ENCODE data around the gene EEIG1.

EEIG1 gene

GRCh38 chr9:127974001-127974768 is 6.6 kb downstream of the EEIG1 start:
- no peak for DNase-seq

GRCh38 chr9:127973169-127974000 is 7.4 kb downstream of the EEIG1 start:
- no peak for DNase-seq

- no peak for DNase-seq
Measured at GRCh38 chr9:127972236-127972871, 8.4 kb downstream of the EEIG1 start.

- peak; percentile 45 for DNase-seq
Measured at GRCh38 chr9:127971357-127972235, 9.2 kb downstream of the EEIG1 start.

- DNase-seq, result peak; percentile 48
Measured at GRCh38 chr9:127970401-127971313, 10.1 kb downstream of the EEIG1 start.

GRCh38 chr9:127968700-127969383 is 11.9 kb downstream of the EEIG1 start:
- DNase-seq, result no peak

GRCh38 chr9:127968042-127968441 is 12.7 kb downstream of the EEIG1 start:
- DNase-seq, result no peak

- no peak for DNase-seq
Measured at GRCh38 chr9:127967151-127967809, 13.5 kb downstream of the EEIG1 start.

GRCh38 chr9:127966416-127967150 is 14.2 kb downstream of the EEIG1 start:
- DNase-seq, result no peak

- no peak for DNase-seq
Measured at GRCh38 chr9:127965953-127966352, 14.8 kb downstream of the EEIG1 start.

- DNase-seq, result no peak
Measured at GRCh38 chr9:127963359-127964064, 17.3 kb downstream of the EEIG1 start.

- no peak for DNase-seq
Measured at GRCh38 chr9:127963041-127963358, 17.8 kb downstream of the EEIG1 start.

- DNase-seq, result no peak
Measured at GRCh38 chr9:127962278-127962677, 18.5 kb downstream of the EEIG1 start.

GRCh38 chr9:127961613-127962155 is 19.1 kb downstream of the EEIG1 start:
- DNase-seq, result no peak

GRCh38 chr9:127961155-127961490 is 19.7 kb downstream of the EEIG1 start:
- DNase-seq, result no peak

- DNase-seq, result no peak
Measured at GRCh38 chr9:127960410-127961154, 20.2 kb downstream of the EEIG1 start.

GRCh38 chr9:127959841-127960409 is 20.9 kb downstream of the EEIG1 start:
- DNase-seq, result no peak

GRCh38 chr9:127959398-127959797 is 21.4 kb downstream of the EEIG1 start:
- DNase-seq, result no peak

Measured in T-helper 9 cell (primary cell).